ENCODE results near the gene FITM1.
A peak's percentile ranks its signal among the peaks of the same experiment; 100 is the strongest.

FITM1 gene

GRCh38 chr14:24130380-24130716, at the start of gene FITM1:
Gene FITM1 (plus strand): TSS chr14:24130659. CDS start chr14:24131564, 905 bp downstream.
- no peak for DNase-seq

DNA sequence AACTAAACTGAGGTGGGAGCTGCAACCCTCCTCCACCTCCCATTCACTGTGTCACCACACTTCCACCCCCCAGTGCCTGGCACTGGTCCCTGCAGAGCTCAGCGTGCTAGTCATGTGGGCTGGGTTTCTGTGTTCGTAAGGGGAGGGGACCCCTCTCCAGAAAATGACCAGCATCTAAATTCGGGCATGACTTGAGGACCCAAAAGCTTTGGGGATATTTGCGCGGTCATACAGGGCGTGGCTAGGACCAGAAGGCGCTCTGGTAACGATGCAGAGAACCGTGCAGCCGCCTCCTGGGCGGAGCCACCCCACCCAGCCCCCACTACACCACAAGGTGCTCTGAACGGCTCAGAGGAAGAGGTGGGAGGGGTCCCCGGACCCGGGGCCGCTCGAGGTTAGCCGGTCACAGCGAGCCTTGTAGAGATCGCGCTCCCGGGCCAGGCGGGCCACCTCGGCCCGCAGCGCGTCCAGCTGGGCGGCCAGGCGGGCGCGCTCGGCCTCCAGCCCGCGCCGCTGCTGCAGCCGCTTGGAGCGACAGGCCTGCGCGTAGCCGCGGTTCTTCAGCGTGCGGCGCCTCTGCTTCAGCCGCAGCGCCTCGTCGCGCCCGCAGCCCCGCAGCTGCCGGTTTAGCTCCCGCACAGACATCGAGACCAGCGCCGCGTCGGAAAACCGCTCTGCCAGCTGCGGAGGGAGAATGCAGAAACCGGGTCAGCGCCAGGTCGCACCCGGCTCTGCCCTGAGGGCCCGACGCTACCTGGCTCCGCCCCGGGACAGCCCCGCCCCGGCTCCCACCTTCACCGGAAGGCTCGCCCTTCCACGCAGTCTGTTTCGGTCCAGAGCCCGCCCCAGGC, 49.3 kb upstream of the FITM1 start:
- peak; percentile 11 to 69 (median 34) for DNase-seq

DNA sequence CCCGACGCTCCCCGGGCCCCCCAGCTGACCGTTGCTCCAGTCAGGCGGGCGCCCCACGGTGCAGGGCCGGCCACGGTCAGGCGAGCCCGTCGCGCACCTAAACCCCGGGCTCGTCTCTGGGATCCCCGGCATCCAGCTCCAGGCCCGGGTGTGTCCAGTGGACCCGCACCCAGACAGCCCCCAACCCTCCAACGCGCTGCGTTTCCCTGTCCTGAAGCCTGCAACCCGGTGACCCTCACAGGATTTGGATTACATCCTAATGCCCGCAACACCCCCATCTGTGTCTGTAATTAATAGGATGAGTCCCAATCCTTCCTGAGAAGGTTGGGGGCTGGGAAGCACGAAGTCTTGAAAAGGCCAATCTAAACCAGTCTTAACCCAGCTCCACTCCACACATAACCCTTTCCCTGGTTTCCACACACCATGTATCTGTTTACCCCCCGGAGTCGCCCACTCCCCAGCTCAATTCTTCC, 48.7 kb upstream of the FITM1 start:
- no peak for DNase-seq

GRCh38 chr14:24082411-24083080, 47.9 kb upstream of the FITM1 start:
- no peak for DNase-seq

- DNase-seq, result no peak
Measured at GRCh38 chr14:24083462-24083861, 47.0 kb upstream of the FITM1 start.

GRCh38 chr14:24084440-24084839, 46.0 kb upstream of the FITM1 start:
- no peak for DNase-seq

DNA sequence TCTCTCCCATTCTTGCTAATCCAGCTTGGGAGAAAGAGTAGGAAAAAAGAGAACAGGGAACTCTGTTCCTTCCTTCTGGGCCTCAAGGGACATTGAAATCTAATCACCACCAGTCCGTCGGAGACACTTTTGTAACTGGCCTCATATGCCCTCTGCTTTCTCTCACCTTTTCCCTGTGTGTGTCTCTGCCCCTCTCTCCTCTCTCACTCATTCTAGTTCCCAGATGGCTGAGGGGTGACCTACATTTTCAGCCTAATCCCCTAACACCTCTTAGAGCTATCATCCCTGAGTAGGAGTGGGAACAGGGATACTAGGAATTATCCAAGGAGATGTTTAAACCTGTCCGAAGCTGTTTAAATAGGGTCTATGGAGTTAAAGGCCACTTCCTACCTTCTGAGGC, 45.2 kb upstream of the FITM1 start:
- DNase-seq, result no peak

DNA sequence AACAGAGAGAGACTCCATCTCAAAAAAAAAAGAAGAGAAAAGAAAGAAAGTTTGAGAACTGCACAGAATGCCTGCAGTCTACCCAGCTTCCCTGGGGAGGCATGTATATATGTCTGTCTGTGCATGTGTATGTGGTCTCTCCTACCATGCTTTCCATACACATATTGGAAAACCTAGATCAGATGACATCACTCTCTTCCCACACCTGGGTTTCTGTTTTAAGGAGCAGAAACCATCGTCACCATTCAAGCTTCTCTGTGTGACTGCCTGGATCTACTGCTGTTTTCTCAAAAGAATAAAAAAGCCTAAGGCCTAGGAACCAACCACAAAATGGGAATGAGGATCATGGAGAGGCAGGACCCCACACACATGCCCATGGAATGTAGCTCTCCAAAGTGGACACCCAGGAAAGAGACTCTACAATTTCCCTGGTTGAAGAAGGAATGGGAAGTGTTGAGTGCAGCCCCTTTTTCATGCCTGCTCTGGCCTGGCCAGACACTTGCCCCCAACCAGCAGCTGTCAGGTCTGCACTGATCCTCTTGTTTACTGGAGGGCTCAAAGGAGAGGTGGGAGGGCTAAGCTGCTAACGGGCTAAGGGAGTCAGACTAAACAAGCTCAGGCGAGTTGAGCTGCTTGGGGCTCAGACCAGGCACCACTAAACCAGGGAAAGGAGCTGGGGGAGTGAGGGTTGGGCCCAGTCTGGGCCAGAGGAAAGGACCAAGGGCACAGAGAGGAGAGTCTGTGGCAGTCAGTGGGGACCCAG, 44.1 kb upstream of the FITM1 start:
- DNase-seq, result no peak

DNA sequence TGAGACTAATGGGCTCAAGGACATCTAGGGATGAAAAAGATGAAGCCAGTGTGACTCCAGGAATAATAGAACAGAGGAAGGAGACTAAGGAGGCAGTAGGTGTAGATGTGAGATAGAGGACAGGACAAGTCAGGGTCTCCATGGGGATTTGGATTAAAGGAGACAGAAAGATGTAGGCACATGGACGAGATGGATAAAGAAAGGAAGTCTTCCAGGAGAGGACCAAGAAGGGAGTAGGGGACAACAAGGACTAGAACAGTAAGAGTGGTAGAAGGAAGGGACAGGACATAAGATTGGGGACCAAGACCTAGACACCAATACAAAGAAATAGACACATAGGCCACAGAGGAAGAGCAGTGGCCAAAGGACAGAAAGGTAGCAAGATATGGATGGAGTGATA, 43.5 kb upstream of the FITM1 start:
- no peak for DNase-seq

DNA sequence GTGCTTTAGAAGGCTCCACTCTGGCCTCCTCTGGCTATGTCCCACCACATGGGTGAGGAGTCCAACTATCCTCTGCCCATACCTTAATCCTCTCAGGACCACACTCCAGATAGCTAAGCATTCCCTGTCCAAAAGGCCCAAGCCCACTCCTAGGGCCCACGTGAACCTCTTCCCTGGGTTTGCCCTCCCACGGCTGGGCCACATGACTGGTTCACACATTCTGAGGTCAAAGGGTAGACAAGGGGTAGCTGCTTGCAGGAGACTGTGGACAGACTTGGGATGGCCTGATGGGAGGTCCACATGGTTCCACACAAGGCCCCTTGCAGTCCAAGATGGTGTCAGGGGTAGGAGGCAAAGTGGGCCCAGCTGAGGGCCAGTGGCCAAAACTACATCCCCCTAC, 42.4 kb upstream of the FITM1 start:
- no peak for DNase-seq

DNA sequence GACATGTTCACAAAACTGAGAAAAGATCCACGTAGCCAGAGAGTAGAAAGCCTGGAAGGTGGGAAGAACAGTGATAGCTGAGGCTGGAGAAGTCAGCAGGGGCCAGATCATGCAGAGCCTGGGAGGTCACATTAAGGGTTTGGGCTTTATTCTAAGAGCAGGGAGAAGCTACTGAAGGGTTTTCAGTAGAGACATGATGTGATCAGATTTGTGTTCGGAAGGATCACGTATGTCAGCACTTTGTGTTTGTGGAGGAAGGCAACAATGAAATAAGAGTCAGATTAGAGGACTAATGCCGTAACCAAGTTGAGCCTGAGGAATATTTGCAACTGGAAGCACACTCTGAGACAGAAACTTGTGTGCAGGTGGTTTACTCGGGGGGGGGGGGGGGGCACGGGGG, 40.6 kb upstream of the FITM1 start:
- DNase-seq, result no peak

DNA sequence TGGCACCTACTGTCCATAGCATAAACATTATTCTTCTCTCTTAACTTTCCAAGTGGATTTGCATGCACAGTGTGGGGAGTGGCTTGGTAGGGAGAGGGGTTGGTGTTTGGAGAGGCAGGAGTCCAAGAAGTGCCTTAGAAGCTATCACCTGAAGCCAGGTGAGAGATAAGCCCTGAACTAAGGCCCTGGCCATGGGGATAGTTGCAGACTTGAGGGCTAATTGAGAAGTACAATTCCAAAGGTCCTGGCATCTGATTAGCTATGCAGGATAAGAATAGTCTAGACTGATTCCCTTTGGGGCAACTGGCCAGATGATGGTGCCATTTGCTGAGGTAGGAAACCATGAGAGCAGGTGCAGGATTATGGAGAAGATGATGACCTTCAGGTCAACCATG, 38.4 kb upstream of the FITM1 start:
- DNase-seq, result no peak

GRCh38 chr14:24092505-24093206, 37.8 kb upstream of the FITM1 start:
- DNase-seq, result no peak

GRCh38 chr14:24093207-24093900, 37.1 kb upstream of the FITM1 start:
- DNase-seq, result no peak

DNA sequence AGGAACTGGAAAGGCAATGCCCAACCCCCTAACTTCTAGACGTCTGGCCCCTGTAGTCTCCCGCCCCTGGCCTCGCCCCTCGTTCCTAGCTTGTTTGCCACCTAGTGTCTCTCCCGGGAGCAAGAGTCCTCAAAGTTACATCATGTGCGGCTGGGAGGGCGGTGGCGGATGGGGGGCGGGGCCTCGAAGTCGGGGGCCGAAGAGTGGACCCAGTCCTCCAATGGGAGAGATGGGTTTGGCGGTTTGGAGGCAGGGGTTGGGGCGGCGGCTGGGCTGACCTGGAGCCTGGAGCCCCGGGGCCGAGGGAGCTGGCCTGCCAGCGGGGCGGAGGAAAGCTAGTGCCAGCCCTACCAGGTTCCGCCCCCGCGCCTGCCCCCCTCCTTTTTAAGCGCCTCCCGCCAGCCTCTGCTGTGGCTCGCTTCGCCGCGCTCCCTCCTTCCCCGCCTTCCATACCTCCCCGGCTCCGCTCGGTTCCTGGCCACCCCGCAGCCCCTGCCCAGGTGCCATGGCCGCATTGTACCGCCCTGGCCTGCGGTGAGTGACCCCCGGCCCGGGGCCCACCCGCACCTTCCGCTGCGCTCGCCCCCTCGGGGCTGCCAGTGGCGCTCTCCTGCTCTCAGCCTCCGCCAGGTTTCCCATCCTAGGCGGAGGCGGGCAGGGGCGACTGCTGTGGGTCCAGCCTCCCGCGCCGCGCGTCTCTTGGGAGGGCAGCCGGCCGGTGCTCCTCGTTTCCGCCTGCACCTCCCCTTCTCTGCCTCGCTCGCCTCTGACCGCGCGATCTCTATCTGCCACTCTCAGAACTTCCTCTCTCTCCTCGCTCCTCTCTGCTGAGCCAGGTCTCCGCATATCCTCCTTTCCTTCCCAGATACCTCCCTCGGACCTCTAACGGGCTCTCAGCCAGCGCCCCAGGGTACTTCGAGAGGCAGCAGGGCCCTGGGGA, 36.3 kb upstream of the FITM1 start, which contains the start of gene PCK2:
PCK2 (plus strand) TSS at position 411 of the 940 bp plus-strand sequence; CDS start at position 506, 95 bp downstream.
- peak; percentile 41 to 72 (median 60) for DNase-seq

DNA sequence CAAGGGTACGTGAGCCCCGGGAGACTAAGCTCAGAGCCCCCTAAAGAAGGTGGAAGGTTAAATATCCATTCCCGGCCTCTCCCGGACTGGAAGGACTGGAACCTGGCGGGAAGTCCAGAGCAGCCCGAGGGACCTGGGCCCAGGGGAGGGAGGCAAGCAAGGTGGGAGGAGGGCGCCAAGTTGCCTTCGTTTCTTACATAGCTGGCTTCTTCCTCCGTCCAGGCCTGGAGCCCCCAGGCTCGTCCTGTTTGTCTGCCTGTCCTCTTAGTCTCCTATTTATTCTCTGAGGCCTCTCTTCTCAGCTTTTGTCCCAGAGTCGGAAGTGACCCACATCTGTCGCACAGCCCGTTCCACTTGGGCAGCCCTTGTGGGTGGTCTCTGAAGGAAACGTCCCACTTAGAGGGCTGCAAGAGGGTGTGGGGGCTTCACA, 35.6 kb upstream of the FITM1 start:
- peak in 1 of 4 experiments; percentile 9 for DNase-seq

DNA sequence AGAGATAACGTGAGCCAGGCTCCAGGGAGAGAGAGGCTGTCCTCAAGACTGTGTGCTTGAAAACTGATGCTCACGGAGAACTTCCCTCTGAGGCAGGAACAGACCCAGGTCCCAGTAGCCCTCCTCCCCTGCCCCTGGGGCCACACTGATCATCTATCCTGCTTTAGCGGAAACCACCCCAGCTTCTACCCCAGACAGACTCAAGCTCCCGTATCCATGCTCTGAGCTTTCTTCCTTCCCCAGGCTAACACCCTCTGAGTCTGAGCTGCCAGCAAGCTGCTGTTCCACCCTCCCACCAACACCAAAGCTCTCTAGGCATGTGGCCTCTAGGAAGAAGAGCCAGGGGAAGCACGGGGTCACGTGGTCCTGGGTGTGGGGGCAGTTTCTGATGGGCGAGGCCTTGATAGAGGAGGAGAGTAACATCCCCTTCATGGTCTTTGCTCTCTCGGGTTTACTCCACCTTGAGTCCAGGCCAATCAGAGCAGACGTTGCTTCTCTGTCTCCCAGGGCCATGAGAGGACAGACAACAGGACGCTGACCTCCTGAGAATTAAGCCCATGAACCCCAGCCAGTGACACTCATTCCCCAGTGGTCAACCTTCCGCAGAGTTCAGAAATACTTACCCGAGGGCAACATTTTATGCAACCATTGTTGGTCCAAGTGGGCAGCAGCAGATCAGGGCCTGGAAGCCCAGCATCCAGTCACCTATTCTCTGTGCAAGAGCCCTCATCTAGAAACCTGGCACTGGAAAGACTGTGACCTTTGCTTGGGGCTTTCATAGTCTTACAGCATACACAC, 35.0 kb upstream of the FITM1 start:
- no peak for DNase-seq

- no peak for DNase-seq
Measured at GRCh38 chr14:24096545-24097181, 33.8 kb upstream of the FITM1 start.

DNA sequence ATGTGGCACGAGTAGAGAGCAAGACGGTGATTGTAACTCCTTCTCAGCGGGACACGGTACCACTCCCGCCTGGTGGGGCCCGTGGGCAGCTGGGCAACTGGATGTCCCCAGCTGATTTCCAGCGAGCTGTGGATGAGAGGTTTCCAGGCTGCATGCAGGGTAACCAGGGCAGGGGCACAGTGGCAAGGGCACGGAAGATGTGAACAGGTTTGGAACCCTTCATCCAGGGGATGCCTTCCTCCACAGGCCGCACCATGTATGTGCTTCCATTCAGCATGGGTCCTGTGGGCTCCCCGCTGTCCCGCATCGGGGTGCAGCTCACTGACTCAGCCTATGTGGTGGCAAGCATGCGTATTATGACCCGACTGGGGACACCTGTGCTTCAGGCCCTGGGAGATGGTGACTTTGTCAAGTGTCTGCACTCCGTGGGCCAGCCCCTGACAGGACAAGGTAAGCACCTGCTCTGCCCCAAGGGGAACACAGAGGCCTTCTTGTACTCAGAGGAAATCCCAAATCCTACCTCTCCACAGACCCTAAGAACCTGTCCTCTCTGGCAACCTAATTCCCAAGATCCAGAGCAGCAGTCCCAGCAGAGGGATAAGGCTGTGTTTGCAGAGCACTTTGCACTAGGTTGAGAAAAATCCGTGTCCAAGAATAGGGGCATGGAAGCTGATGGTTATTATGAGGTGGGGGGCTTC, 32.1 kb upstream of the FITM1 start:
- no peak for DNase-seq
